ENCODE data around the gene SCFD2.

DNA sequence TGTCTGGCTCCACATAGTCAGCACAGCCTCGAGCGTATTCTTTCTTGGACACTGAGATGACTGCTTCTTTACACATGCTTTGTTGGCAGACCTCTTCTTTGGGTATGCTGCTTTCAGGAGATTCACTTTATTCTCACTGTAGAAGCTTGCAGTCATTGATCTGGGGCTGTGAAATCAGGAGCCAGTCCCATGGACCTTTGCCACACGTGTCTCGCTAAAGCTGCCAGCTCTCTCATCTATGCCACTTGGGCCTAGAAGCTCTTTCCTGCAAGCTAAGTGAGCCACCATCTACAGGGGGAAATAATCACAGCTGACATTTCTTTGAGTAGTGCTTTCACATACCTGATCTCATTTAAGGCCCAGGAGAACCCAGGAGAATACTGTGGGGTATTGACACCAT lies 498.7 kb downstream of the SCFD2 start:
- TF ChIP-seq YY1 (IDR thresholded peaks at IDR 0.05), result no peak
- TF ChIP-seq TAF1 (conservative IDR thresholded peaks at IDR 0.05), result no peak
- TF ChIP-seq, protein P1, sequence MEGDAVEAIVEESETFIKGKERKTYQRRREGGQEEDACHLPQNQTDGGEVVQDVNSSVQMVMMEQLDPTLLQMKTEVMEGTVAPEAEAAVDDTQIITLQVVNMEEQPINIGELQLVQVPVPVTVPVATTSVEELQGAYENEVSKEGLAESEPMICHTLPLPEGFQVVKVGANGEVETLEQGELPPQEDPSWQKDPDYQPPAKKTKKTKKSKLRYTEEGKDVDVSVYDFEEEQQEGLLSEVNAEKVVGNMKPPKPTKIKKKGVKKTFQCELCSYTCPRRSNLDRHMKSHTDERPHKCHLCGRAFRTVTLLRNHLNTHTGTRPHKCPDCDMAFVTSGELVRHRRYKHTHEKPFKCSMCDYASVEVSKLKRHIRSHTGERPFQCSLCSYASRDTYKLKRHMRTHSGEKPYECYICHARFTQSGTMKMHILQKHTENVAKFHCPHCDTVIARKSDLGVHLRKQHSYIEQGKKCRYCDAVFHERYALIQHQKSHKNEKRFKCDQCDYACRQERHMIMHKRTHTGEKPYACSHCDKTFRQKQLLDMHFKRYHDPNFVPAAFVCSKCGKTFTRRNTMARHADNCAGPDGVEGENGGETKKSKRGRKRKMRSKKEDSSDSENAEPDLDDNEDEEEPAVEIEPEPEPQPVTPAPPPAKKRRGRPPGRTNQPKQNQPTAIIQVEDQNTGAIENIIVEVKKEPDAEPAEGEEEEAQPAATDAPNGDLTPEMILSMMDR (IDR thresholded peaks at IDR 0.05; ENCODE audit: low read depth, low read length, missing input control), result no peak
- no peak for TF ChIP-seq HNF4G (IDR thresholded peaks at IDR 0.05)
- TF ChIP-seq EGR1 (IDR thresholded peaks at IDR 0.05; ENCODE audit: low read depth in 2 of 2), result no peak
- TF ChIP-seq JUND (IDR thresholded peaks at IDR 0.05), result no peak
